HG02759 (cell line): ENCODE measurements around the gene JAKMIP2.
"Not testable (repeated sequence)": the region's sequence is repeated elsewhere in the genome, so short reads cannot be mapped to it uniquely, and the experiment has no call there.

Experiments
- ATAC-seq: cut with Tn5 transposase; IDR thresholded peaks from one replicate; pipeline ENCODE4 v1.9.1; 2021; ENCODE audit warnings: mild to moderate bottlenecking, moderate library complexity; ENCODE audit not compliant: unreplicated experiment

The JAKMIP2 gene

DNA sequence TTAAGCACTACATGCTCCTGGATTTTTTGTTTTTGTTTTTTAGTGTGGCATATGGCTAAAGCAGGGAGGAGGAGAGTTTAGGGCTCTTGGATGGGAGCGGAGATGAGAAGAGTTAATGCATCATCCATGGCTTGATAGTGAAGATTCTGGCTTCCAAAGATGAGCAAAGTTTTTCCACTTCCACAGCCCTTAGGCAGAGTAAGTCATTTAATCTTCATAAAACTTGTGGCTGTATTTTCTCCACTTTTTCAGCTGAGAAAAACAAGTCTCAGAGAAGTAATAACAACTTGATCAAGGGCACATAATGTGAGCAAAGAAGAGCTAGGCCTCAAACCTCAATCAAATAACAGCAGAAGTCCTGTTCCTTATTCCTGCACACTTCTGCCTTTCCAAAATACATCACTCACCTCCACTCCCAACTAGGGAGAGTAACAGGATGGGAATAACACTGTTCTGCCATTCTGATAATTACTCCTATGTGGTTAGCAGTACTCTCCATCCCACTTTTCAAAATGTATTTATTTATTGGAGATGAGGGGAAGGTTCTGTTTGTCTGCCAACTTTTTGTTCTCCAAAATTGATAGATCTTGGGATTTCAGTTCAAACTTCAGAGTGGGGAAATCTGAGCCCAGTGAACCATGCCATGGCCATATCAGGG is 218.9 kb downstream of the JAKMIP2 start:
- no peak for ATAC-seq

DNA sequence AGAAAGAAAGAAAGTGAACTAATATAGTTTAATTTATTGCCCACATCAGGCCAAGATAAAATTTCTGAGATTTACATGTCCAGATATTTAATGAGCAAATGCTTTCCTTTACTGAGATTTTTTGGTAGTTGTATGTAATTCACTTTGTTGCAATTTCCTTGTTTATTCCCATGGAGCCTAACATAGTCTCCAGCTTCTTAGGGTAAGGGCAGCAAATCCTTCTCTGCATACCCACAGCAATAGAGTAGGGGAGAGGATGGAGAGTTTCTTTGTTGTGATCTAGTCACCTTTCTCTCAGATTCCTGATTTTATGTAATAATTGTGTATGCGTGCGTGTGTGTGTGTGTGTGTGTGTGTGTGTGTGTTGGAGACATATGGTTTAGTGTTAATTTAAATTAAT is 221.1 kb downstream of the JAKMIP2 start:
- no peak for ATAC-seq

DNA sequence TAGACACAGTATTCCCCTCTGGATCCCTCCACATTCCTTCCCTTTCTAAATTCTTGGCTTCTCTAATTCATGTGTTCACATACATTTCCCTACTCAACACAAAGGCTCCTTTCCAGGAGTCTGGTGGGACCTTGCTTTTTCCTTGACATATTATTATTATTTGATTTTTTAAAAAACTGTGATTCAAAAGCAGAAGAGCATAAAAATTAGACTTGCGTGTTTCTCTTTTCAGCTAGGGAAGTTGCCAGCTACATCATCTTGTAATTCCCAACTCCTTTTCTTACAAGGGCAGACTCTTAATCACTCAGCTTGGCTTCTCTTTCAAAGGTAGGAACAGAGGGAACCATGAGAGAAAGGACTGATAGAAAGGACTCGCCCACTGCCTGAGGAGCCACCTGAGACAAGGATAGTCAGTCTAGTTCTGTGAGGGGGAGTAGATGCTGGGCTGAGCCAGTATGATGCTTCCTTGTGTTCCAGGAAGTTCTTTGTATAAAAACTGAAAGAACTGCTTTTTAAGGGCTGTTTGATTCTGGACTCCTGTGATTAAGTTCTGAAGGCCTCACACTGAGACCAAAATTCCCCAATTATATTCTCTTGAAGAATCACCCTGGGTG is 221.7 kb downstream of the JAKMIP2 start:
- no peak for ATAC-seq

DNA sequence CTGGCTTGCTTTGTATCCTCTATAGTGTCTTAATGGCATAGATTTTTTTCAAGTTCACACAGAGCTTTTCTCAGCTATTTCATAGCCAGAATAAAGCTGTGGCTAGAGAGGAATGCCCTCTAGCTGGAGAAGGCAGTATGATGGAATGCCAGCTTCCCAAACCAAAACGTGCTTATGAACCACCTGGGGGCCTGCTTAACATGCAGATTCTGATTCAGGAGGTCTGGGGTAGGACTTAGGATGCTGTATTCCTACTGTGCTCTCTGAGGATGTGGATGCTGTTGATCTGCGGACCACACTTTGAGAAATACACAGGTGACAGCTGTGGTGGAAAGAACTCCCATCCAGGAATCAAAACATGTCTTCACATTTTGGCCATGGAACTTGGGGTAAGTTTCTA is 222.8 kb downstream of the JAKMIP2 start:
- no peak for ATAC-seq

DNA sequence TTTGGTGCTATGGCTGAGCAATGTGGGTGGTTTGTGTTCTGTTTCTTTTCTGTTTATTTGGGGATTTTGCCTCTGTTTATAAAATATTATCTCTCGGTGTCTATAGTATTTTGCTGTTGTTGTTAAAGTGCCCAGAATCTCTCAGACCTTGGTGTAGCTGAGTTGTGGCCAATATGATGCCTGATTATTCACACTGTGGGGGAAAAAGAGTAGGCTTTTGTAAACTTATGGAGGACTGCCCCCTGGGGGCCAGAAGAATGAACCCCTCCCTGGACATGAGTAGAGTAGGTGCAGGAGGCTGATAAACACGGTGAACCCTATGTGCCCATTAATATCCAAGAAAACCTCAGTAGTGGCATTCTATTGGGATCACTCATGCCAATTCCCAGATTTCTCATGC is 223.7 kb downstream of the JAKMIP2 start:
- no peak for ATAC-seq

DNA sequence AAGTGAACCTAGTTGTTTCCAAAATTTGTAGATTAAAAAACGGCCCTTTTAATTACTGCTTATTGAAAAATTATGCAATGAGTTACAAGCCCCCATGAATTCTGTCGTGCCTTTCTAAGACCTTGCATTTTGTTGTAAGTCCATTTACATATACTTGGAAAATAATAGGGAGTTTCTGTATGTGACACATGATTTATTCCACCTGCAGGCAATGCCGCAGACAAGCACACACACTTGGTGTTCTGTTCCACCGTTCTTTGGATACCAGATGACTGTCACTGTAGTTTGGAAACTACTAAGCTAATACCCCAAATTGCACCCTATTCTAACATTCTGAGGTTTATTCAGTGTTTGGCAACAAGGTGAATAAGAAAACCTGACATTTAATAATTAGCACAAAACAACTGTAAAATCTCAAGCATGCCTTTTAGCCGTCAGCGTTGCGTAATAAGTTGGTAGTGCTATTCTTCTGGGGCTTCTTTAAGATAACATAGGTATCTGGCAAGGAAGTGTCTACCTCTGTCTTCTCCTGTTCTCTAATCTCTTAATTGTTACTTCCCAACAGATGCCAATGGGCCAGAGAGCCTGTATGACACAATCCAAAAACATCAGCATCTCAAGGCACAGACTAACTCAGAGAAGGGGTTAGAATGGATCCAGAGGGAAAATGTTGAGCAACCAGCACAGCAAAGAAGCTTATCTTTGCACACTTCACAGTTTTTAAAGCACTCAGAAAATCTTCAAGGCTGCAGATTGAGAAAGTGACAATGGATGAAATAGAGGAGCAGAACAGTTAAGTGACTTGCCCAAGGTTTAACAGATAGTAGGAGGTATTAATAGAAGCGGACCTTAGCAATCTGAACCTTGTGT is 224.4 kb downstream of the JAKMIP2 start:
- no peak for ATAC-seq

DNA sequence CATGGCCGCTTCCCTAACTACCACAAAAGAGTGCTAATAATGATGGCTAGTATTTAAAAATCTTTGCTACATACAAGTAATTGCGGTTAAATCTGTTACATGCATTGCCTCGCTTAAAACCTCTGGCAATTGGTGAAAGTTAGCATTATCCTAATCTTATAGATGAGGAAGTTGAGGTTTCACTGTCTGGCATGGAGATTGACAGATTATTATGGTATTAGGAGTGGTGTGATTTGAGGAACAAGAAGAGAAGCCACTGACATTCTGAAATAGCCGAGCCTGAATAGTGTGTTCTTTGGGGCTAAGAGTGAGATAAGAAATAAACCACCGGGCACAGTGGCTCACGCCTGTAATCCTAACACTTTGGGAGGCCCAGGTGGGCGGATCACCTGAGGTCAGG is 227.4 kb downstream of the JAKMIP2 start:
- no peak for ATAC-seq

DNA sequence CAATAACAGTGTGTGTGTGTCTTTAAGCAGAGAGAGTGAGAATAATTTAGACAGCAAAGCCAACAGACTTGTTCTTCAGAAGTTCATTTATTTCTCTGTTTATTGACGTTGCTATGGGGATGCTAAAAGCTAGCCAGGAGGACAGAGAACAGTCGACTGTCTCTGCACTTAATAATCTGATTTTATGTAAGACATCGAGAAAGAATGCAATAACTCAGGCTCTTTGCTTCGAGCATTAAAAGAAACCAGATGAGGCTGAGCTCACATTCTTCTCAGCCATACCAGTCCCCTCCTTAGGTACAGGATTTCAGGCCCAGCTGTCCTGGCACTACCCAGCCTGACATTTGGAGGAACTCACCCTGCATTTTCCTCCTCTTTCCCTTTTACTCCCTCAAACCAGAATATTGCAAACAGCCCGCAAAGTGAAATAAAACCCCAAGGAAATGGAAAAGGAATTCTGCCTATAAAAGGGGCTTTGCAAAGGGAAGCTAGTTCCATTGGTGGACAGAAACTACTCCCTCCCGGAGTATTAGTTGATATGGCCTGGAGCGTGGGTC is 228.2 kb downstream of the JAKMIP2 start:
- no peak for ATAC-seq

DNA sequence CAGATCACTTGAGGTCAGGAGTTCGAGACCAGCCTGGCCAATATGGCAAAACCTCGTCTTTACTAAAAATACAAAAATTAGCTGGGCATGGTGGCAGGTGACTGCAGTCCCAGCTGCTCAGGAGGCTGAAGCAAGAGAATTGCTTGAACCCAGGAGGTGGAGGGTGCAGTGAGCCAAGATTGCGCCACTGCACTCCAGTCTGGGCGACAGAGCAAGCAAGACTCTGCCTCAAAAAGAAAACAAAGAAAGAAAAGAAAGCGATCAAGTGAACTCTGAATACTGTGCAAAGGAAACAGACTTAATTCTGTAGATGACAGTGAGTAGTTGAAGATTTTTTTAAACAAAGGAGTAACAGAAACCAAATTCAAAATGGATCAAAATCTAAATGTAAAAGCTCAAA is 228.7 kb downstream of the JAKMIP2 start:
- ATAC-seq: not testable (repeated sequence)

DNA sequence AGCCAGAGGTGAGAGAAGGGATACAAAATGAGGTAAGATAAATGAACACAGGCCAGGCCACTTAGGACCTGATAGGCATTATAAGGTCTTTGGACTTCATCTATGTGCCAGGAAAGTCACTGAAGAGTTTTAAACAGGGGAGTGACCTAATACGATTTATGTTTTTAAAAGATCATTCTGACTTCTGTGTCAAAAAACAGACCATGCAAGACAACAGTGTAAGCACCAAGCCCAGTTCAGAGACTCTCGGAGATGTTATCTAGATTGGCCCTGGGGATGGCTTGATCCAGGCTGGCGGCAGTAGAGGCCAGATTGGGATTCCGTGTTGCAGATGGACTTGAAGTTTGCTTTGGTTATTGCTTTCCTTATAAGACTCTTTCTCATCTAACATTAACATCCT is 229.6 kb downstream of the JAKMIP2 start:
- no peak for ATAC-seq

DNA sequence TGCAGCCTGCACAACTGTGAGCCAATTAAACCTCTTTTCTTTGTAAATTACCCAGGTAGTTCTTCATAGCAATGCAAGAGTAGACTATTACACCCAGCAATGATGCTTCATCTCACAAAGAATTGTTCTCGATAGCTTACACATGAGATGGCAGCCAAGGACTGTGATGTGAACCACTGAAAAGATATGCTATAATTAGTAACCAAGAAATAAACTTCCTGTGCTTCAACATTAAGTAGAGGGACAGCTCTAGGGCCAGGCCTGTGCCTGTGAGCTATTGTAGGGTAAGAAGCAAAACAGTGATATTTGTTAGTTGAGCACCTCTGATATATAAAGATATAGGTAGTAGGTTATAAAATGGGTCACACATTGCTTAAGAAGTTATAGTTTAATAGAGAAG is 230.9 kb downstream of the JAKMIP2 start:
- no peak for ATAC-seq

DNA sequence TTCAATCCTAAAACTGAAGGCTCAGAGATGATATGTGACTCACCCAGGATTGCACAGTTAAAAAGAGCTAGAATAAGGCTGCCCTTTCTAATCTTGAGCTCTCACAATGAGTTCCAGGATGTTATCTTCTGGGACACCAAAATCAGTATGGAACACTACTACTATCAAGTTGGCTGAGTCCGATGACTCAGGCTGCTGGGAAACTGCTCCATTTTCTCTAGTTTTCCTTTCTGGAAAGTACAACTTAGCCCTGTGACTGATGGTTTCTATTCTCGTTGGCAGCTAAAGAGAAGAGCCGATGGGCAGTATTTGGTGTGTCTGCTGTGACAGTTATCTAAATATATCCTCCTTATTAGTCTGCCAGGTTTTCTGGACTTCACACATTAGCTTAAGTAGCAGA is 234.8 kb downstream of the JAKMIP2 start:
- ATAC-seq: no peak

DNA sequence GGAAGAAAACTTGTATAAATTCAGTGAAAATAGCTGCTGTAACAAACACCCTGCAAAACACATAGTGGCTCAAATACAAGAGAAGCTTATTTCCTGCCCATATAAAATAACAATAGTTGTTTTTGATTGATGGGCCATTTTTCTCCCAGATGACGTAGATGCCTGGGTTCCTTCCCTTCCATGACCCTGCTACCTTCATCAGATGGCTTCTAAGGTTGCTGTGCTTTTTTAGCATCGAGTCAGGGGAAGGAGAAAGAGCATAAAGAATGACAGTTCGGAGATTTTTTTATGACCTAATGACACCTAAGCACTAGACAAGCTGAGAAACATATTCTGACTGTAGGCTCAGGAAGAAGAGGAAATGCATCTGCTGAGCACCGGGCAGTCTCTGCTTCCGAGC is 238.0 kb downstream of the JAKMIP2 start:
- no peak for ATAC-seq

DNA sequence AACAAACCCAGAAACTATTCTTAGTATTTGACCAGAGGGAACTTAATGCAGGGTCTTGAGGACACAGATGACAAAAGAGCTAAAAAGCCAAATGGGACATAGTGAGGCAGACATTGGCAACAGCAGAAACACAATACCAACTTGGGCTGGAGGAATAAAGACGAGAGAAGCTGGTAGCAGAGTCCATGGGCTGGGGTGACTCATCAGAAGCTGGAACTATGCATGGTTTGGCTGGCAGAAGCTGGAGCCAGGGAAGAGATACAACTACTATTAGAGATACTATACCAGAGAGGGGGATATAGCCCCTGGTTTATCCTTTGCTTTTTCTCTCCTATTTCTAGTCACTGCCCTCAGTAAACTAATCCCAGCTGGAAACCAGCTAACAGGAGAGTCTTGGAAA is 243.5 kb downstream of the JAKMIP2 start:
- no peak for ATAC-seq

DNA sequence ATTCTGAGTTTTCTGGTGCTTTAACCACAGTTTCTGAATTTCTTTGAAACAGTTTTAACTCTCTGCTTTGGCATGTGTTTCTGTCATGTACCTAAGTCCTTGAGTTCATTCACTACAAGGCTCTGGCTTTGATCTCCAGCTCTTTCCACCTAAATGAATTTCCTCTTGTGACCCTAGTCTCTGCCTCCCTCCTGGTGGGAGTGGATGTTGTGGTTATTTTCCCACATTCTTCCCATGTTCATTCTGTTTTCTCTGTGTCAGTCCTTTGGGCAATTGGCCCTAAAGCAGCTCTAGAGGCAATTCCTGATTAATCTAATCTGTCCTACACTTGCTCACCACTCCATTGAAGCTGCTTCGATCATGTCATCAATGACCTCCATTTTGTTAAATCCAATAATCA is 244.3 kb downstream of the JAKMIP2 start:
- ATAC-seq: no peak
